ENCODE results near the gene TGFB2.
"Not testable (repeated sequence)": the region's sequence is repeated elsewhere in the genome, so short reads cannot be mapped to it uniquely, and the experiment has no call there.

Gene TGFB2

DNA sequence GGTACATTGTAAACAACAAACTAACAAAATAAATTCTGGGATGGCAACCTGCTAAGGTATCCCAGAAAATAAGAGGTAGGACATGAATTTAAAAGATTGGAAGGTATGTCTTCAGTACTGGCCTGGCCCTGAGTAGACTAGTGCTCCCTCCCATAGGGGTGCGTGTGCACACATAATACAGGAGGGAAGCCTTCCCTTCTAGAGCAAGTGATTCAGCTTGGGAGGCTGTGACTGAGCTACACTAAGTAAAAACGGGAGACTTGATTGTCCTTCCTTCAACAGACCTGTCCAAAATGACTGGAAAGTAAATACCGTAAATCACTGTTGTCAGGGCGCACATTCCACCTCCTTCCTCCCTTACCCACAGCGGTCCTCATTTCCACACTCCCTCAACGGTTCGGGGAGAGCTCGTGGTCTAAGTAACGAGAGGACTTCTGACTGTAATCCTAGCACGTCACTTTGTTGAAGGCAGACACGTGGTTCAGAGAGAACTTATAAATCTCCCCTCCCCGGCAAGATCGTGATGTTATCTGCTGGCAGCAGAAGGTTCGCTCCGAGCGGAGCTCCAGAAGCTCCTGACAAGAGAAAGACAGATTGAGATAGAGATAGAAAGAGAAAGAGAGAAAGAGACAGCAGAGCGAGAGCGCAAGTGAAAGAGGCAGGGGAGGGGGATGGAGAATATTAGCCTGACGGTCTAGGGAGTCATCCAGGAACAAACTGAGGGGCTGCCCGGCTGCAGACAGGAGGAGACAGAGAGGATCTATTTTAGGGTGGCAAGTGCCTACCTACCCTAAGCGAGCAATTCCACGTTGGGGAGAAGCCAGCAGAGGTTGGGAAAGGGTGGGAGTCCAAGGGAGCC is at the start of gene TGFB2:
Gene TGFB2 (plus strand): TSS at position 523 of the 859 bp plus-strand sequence. CDS start 1,366 bp downstream, outside the sequence.
- DNase-seq (ENCODE audit: low read depth): no peak

DNA sequence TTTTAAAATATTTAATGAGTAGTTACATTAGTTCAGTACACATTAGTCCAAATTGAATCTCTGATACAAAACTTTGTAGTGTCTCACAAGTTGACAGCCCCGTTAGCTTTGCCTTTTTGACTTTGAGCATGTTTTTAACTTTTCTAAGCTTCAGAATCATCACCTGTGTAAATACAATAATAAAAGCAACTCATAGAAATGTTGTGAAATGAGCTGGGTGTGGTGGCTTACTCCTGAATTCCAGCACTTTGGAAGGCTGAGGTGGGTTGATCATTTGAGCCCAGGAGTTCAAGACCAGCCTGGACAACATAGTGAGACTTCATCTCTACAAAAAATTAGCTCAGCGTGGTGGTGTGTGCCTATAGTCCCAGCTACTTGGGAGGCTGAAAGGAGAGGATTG is 49.0 kb upstream of the TGFB2 start:
- no peak for DNase-seq (ENCODE audit: low read depth)

DNA sequence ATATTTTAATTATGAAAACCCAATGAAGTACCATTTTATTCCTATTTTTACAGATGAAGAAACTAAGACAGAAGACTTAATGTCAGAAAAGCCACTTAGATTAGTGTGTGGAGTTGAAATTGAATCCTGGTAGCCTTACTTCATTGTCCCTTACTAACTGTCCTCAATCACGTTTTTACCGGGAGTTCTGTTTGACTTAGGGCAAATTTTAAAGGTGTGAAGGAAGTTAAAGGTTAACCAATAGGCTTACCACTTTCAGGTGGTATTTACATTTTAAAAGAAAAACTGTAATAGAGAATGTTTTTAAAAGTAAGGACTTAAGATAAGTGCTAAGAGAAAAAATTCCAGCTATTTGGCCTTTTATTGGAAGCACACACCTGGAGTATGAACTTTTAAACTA is 47.7 kb upstream of the TGFB2 start:
- DNase-seq (ENCODE audit: low read depth): no peak

DNA sequence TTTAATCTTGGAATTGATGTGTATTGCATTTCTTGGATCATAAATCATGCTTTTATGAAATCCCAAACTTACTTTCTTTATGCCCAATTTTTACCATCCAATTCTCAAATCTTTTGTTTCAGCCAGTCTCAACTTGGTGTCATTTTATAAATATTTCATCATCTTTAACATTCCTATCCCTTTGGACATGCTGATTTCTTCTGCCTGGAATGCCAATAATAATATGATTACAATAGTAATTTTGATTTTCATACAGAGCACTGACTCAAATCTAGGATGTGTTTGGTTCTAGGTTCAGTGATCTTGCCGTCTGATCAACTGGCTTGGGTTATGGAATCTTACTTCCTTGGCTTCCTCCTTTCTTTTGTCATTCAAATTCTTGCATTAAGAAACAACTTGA is 47.3 kb upstream of the TGFB2 start:
- peak; percentile 49 for DNase-seq (ENCODE audit: low read depth)

DNA sequence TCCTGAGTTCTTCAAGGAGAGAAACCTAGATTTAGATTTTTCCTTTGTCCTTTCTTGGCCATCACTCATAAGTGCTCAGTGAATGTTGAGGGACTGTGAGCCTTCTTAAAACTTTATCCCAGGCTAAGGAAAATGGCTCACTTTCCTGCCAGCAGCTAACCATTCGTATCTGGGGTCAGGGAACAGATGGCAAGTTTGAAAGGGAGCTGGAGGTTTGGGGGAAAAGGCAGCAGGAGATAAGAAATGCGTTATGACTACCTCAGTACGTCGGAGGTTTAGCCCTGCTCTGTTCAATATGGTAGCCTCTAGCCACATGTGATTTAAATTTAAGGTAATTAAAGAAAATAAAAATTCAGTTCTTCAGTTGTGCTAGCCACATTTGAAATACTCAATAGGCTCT is 46.7 kb upstream of the TGFB2 start:
- DNase-seq (ENCODE audit: low read depth): no peak

DNA sequence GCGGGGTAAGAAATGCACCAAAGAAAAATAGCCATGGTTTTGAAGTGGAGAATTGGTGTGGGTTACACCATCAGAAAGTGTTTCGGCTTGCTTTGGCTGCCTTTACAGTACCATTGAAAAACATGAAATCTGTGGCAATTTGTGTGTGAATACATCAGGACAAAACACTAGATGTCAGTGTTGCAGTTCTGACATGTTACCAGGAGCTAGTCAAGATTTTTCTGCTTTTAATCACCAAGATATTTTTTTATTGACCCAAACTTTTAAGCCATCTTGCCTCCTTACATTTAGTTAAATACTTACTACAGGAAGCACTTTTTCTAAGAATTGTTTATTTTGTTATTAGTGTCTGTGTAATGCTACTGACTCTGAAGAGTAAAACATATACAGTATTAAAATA is 45.7 kb upstream of the TGFB2 start:
- DNase-seq (ENCODE audit: low read depth): no peak

DNA sequence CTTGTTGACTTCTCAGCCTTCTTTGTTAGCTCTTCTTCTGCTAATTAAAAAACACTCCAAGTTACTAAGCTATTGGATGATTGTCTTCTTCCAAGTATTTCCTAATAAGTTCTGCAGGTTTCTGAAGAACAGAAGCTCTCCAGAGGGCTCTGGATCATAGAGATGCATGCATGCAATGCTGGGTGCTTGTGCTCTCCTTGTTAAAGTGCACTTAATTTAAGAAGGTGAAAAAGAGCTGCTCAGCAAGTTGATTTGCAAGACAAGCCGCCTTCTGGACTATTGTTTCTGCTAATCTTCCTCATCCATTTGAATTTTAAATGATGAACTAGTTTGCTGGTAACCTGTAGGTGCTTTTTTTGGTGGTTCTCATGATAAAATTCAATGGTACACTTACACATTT is 43.9 kb upstream of the TGFB2 start:
- DNase-seq (ENCODE audit: low read depth): no peak

DNA sequence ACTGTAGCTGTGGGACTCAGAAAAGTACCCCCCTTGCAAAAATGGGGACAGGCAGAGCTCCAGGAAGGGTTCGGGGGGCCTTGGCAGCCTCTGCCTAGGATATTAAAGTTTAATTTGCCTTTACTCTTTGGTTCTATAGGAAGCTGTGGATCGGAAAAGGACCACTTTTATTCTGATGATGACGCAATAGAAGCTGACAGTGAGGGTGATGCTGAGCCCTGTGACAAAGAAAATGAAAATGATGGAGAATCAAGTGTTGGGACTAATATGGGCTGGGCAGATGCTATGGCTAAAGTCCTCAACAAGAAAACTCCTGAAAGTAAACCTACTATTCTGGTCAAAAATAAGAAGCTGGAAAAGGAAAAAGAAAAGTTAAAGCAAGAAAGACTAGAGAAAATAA is 43.0 kb upstream of the TGFB2 start:
- no peak for DNase-seq (ENCODE audit: low read depth)

DNA sequence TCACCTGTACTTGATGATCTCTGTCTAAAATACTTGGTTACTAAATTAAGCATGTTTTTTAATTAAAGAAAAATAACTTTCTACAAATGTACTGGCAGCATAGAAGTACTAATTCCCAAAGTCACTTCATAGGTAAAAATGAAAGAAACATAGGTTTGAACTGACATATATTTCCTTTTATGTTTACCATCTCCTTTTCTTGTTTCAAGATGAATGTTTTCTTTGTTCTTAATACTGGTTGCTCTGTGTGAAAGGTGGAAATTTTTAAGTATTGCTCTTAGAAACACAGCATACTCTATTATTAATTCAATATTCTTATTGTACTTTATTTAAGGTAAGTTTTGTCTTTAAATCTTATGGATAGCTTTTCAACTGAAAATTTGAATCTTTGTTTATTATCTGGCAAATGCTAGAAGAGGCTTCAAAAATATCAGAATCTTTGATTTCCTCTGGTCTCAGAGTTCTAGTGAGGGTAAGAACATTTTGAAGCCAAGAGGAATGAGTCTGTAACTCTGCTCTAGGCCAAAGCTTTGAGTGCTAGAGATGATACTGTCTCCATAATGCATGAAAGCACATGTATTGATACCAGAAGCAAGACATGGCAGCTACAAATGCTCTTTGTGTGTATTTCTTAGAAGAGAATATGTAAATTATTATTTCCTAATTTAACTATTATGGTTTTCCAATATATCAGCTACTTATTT is 41.8 kb upstream of the TGFB2 start:
- no peak for DNase-seq (ENCODE audit: low read depth)

DNA sequence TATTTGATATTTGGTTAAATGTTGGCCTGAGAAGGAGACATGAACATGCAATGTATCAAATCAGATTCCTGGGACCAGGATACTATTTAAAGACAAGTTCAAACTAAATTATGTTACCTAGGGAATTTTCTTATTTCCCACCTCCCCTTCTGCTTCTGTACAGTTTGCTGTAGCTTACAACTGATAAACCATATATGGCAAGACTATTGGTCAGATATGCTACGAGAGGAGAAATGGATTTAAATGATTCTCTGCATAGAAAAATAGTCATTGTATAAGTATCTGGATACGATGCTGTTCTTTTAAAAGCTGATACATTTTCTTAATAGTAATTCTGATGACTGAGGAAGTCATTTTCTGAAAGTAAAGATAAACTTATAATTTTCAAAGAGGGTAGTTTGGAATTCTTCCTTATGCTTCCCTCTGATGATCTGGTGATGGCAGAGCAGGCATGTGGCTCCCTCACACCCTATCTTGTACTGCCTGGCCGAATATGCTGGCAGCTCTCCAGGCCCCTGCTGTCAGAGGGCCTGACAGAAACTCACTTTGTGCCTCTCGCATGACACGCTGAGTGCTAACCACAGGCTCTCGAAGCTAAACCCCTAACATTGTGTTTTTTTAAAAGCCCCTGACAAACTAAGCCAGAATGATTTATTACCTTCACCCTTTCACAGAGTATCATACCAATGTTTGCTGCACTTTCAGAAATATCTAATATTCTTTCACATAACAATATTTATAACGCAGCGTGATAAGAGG is 40.7 kb upstream of the TGFB2 start:
- no peak for DNase-seq (ENCODE audit: low read depth)

DNA sequence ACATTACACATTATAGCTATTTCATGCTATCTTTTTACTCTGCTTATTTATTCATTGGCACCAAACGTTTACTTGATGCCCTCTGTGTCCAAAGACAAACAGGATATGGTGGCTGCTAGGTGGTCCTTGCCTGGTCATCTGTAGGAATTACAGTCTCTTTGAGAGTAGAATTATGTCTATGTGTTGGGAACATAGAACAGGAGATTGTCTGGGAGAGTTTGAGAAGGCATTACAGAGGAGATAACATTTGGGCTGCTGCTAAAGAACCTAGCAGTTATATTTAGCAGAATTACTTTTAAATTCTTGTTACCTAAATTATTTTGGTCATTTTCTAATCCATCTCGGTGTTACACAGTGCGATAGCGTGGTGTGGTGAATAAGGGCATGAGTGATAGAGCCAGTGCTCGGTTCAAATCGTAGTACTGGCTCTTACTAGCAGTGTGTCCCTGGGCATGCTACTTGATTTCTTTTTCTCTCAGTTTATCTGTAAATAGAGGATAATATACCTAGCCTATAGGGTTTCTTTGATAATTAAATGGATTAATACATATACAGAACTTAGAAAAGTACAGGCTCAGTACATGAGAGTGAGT is 39.6 kb upstream of the TGFB2 start:
- DNase-seq (ENCODE audit: low read depth): no peak

DNA sequence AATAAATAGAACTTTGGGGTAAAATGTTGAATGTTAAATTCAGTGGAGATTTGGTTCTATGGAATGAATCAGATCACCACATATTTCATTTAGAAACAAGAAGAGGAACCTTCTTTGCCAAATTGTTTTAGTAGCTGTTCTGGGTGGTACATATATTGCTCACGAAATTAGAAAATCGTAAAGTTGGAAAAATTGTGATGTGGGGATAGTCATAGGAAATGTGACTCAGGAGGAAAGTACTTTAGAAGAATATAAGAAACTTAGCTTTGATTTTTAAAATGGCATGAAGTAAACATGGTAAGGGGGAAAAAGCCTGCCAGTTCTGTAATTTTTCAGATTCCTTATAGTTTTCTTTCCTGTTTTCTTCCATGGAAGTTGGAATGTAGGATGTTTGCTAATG is 32.6 kb upstream of the TGFB2 start:
- DNase-seq (ENCODE audit: low read depth): peak; percentile 80

DNA sequence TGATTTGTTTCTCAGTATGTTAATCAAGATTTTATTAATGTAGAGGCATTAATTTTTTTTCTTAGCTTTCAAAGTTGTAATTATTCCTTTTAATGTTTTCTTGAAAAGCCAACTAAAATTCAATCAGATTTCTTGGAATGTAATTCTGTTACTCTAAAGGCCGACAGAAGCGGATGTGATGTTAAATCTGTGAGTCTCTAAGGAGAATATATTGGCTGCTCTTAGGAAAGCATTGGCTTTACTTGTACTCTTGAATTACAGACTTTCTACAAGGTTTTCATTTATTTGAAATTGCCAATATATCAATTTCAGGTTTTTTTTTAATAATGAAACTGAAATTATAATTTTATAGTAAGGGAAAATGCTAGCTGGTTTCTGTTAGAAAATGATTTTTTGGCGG is 30.8 kb upstream of the TGFB2 start:
- no peak for DNase-seq (ENCODE audit: low read depth)

DNA sequence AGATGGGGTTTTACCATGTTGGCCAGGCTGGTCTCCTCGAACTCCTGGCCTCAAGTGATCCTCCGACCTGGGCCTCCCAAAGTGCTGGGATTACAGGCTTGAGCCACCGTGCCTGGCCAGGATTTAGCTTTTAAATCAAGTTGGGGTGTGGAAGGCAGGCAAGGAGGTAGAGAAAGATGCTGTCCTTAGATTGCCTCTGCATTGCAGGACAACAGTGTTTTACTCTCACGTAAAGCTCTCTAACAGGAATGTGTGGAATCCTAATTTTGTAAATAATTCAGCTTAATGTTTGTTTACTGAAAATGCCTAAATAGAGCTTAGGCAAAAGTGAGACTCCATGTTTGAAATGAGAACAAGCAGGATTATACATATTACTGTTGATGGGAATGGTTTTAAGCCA is 29.5 kb upstream of the TGFB2 start:
- no peak for DNase-seq (ENCODE audit: low read depth)

DNA sequence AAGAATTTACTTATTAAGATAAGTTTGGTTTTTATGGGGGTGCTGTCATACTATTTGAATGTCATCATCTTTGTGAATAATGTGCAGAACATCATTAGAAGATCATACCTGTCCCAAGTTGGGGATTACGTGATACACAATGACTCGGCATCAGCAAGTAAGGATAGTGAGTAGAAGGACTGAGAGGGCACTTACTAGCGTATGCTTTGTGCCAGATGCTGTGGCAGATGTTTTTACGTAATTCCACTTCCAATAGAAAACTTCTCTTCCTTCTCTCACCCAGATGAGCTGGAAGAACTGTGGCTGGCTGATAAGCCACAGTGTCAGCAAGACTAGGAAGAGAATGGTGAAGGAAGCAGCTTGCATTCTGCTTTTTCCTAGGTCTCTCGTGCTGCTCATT is 28.1 kb upstream of the TGFB2 start:
- no peak for DNase-seq (ENCODE audit: low read depth)

DNA sequence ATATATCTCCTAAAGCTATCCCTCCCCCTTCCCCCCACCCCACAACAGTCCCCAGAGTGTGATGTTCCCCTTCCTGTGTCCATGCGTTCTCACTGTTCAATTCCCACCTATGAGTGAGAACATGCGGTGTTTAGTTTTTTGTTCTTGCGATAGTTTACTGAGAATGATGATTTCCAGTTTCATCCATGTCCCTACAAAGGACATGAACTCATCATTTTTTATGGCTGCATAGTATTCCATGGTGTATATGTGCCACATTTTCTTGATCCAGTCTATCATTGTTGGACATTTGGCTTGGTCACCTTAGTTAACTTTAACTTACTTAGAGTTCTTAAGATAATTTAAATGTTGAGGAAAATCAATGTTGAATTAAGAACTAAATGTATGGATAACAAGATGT is 25.0 kb upstream of the TGFB2 start:
- not testable (repeated sequence) for DNase-seq (ENCODE audit: low read depth)

DNA sequence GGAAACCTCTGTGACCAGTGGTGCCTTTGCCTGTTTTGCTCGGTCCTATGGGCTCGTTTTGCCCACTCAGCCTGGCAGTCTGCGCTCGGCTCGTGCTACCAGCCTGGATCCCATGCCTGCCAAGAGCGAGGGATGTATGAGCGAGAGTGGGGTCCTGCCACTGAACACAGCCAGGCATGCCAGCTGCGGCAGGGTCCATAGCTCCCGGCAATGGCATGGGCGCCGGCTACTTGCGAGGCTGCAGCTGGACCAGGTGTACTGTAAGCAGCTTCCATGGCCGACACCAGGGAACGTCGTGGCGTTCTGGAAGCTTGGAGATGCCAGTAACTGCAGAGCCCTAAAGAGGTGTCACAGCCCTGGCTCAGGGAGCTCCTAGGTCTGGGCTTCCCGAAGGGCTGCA is 22.4 kb upstream of the TGFB2 start:
- DNase-seq (ENCODE audit: low read depth): no peak

DNA sequence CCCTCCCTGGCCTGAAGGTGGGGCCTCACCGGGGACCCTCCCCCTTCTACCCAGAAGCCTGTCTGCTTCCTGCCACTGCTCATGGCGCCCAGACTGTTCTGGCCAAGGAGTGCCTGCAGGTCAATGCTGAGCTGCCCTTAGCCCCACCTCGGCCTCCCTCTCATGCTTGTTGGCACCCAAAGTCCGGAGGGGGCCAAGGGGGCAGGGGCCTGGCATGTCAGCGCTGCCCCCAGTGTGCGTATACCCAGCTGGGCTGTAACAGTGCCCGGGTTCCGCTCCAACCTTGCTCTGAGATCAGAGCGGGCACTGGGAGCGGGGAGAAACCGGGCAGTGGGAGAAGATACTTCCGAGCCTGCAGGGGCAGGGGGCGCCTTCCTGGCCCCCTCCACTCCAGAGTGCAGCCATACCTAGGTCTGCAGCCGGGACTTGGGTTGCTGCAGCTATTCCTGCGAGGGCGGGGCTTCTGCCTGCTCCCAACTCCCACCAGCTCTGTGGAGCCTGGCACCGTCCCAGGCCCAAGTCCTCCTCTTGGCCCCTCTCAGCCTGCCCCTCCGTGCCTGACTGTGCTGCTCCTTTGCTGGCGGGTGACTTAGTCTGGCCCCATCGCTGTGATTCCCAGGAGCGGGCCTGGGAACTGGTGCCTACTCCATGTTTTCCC is 21.4 kb upstream of the TGFB2 start:
- no peak for DNase-seq (ENCODE audit: low read depth)

DNA sequence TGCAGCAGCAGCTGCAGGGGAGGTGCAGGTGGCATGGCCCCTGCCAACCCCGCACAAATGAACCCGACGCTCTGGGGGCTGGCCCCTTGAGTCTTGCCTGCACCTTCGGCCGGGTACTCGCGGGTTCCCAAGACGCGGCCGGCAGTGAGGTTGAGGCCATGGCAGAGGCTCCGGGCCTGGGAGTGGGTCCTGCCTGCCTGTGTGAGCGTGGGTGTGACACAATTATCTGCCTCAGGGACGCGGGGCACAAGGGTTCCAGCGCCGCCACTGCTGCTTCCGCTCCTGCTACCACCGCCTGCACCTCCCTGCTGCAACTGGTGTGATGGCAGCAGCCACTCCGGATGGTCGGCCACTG is 20.9 kb upstream of the TGFB2 start:
- DNase-seq (ENCODE audit: low read depth): no peak

DNA sequence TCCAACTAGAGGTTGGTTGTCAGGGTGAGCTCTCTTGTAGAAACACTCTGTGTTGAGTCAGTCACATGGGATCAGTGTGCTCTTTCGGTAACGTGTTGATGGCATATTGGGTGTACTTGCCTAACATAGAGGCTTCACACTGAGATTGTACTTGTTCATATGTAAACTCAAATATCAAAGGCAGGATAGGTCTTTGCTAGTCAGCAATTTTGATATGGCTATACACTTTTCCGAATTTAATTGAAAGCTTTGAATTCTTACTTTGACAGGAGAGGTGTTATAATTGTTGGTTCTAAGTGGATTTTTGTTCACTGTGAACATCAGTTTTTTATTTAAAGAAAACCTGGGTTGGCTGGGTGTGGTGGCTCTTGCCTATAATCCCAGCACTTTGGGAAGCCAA is 16.4 kb upstream of the TGFB2 start:
- no peak for DNase-seq (ENCODE audit: low read depth)

DNA sequence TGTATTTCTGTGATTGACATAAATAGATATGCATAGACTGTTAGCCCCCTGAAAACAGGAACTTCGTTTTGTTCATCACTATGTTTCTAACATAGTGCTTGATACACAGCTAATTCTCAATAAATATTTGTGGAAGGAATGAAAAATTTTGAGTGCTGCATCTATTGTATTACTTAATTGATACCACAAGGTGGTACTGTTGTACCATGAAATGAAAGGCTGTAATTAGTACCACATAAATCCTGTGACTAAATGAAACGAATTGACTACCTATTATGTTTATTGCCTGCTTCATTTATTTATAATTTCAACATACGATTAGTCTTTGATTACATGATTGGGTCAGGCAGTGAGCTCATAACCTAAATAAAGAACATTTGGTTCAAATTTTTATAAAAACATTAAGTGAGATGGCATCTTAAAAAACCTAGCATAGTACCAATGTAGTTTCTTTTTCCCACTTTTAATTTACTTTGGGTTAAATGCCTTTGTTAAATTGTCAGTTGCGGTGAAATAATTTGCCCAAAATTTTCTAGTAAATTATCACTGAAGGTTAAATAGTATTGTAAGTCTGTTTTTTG is 15.0 kb upstream of the TGFB2 start:
- no peak for DNase-seq (ENCODE audit: low read depth)

DNA sequence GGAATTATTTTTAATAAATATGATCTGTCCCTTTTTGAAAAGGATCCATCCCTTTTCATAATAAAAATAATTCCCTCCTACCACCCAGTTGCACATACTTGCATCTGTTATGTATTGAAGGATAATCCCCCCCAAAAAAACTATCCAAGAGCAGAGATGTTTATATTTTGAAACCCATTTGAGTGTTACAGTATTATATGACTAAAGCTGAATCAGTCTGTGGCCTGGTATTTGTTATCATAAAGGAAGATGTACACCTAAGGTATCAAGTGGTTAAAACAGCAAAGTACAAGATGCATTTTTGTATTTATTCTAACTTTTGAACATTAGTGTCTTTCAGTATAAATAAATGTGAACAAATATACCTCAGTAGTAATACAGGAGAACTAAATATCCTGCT is 12.7 kb upstream of the TGFB2 start:
- DNase-seq (ENCODE audit: low read depth): no peak
